ENCODE results near the gene CIB2.

The CIB2 gene

GRCh38 chr15:78079298-78080087, 51.8 kb downstream of the CIB2 start:
- no peak overlapping the region for H3K4me3 ChIP-seq (ENCODE audit: low read depth, low read length)
- no peak for TF ChIP-seq CTCF (conservative IDR thresholded peaks at IDR 0.05; ENCODE audit: low read depth, low read length)
- DNase-seq (ENCODE audit: low read depth) = no peak

- DNase-seq (ENCODE audit: low read depth) = peak; percentile 45
- H3K4me3 ChIP-seq (ENCODE audit: low read depth, low read length) = peak overlapping the region; percentile 92
- no peak for TF ChIP-seq CTCF (conservative IDR thresholded peaks at IDR 0.05; ENCODE audit: low read depth, low read length)
Measured at GRCh38 chr15:78077871-78078210, 53.4 kb downstream of the CIB2 start.

- no peak for TF ChIP-seq CTCF (conservative IDR thresholded peaks at IDR 0.05; ENCODE audit: low read depth, low read length)
- DNase-seq (ENCODE audit: low read depth) = peak; percentile 65
- peak within 1 kb of the TSS; percentile 92 for H3K4me3 ChIP-seq (ENCODE audit: low read depth, low read length)
Measured at GRCh38 chr15:78077053-78077870, 54.0 kb downstream of the CIB2 start, which contains the start of gene TBC1D2B. Gene TBC1D2B, minus strand, starts transcription at chr15:78077711. Its CDS starts 59 bp downstream, at chr15:78077652.

GRCh38 chr15:78076231-78077052, 54.8 kb downstream of the CIB2 start:
- peak; percentile 41 for DNase-seq (ENCODE audit: low read depth)
- peak overlapping the region; percentile 92 for H3K4me3 ChIP-seq (ENCODE audit: low read depth, low read length)
- TF ChIP-seq CTCF (conservative IDR thresholded peaks at IDR 0.05; ENCODE audit: low read depth, low read length) = peak; percentile 45

GRCh38 chr15:78075490-78076230, 55.6 kb downstream of the CIB2 start:
- peak overlapping the region; percentile 92 for H3K4me3 ChIP-seq (ENCODE audit: low read depth, low read length)
- DNase-seq (ENCODE audit: low read depth) = peak; percentile 96
- TF ChIP-seq CTCF (conservative IDR thresholded peaks at IDR 0.05; ENCODE audit: low read depth, low read length) = no peak
